GM19468 (cell line): ENCODE results near the gene LDHD.
A peak's percentile ranks its signal among the peaks of the same experiment; 100 is the strongest.

Experiments
- ATAC-seq: cut with Tn5 transposase; IDR thresholded peaks from one replicate; pipeline ENCODE4 v1.9.1; 2021; ENCODE audit warnings: mild to moderate bottlenecking, moderate library complexity, moderate number of reproducible peaks; ENCODE audit not compliant: unreplicated experiment; ENCODE audit errors: extremely low read depth

Gene LDHD

DNA sequence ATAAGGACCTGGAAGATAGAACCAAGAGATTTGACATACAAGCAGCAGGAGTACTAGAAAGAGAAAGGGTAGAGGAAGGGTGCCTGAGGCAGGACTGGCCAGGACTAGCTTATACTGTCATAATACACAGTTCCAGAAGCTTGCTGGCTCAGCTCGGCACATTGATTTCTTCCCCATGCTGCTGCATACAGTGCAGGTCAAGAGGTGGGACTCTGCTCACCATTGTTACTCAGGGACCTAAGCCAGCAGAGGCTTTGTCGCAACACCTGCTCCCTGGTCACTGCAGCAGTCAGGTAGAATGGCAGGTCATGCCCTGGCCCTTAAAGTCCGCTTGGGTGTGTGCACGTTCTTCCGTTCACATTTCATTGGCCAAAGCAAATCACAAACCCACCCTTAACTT, 32.8 kb downstream of the LDHD start:
- no peak for ATAC-seq

DNA sequence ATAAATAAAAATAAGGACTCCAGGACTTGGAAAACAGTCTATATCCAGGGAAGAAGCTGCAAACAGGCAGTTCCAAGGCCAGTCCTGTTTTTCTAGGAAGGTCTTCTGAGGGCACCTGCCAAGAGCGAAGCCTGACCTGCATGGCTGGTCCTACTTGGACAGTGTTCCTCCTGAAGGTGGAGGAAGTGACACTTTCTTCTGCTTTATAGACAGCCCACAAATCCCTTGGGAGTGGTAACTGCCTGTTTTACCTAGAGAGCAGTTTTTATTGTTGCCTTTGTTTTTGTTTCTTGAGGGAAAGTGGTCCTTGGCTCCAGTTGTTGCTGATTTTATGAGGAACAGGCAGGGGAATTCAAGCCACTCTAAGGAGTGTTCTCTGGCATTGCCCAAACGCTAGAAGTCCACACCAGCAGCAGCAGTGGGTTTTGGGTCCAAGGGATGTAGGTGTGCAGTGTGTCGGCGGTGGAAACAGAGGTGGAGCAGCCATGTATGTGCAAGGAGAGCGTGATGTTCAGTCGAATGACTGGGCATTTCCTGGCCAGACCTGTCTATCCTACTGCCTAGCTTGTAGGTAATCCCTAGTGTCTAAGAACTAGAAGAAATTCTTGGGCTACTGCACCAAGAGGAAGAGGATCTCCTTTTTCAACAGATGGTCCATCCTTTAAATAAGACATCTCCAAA, 35.3 kb downstream of the LDHD start:
- ATAC-seq: no peak

- ATAC-seq: no peak
Observed at GRCh38 chr16:75080205-75081029, 36.2 kb downstream of the LDHD start.

DNA sequence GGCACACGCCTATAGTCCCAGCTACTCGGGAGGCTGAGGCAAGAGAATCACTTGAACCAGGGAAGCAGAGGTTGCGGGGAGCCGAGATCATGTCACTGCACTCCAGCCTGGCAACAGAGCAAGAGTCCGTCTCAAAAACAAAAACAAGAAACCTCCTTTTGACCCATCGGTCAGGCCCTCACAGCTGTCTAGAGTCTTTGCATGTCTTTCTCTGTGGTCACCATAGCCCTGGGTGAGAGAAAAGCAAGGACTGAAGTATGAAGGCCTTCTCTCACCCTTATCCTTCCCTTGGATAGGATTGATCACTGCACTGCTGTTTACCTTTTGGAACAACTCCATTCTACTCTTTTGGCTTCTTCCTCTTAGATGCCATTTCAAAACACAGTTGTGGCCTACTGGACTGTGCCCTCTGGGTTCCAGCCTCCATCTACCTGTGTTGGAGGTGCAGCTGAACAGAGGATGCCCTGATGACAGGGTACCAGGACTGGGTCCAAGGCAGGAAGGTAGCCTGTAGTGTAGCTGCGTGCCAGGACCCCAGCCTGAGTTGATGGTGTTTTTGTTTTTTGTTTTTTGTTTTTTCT, 37.1 kb downstream of the LDHD start:
- no peak for ATAC-seq

DNA sequence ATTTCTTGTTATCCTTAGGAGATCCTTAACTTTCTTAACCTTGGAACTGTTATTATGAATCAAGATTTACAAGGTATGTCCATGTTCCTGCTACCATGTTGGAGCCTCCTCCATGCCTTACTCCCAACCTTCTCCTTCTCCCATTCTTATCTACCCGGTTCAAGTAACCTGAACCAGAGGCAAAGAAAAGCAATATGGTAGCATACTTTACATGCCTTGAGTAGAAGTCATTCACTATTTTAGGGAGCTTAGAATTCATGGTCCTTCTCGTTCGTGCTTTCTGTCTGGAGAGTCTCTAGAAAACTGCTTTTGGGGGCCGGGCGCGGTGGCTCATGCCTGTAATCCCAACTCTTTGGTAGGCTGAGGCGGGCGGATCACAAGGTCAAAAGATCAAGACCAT, 37.7 kb downstream of the LDHD start:
- ATAC-seq: no peak

- ATAC-seq: no peak
Observed at GRCh38 chr16:75075688-75076268, 40.8 kb downstream of the LDHD start.

GRCh38 chr16:75074920-75075687, 41.5 kb downstream of the LDHD start:
- peak; percentile 92 for ATAC-seq

DNA sequence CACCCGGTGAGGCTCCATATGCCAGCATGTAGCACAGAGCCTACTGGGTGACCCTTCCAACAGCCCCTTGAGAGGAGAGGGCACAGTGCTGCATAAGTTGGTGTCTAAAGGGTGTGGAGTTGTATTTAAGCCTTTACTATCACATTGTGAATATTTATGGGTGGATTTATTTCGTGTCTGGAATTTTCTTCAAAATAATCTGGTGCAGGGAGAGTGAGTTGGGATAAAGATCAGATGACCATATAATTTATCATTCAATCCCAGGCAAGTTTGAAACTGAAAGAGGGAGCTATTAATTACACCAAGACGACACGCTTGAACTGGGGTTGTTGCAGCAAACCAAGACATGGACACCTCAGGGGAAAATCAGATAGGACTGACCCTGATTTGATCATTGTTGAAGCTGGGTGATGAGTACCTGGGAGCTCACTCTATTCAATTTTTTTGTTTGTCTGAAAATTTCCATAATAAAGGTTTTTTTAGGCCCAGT, 42.2 kb downstream of the LDHD start:
- ATAC-seq: no peak

- ATAC-seq: no peak
Observed at GRCh38 chr16:75073545-75074303, 42.9 kb downstream of the LDHD start.

DNA sequence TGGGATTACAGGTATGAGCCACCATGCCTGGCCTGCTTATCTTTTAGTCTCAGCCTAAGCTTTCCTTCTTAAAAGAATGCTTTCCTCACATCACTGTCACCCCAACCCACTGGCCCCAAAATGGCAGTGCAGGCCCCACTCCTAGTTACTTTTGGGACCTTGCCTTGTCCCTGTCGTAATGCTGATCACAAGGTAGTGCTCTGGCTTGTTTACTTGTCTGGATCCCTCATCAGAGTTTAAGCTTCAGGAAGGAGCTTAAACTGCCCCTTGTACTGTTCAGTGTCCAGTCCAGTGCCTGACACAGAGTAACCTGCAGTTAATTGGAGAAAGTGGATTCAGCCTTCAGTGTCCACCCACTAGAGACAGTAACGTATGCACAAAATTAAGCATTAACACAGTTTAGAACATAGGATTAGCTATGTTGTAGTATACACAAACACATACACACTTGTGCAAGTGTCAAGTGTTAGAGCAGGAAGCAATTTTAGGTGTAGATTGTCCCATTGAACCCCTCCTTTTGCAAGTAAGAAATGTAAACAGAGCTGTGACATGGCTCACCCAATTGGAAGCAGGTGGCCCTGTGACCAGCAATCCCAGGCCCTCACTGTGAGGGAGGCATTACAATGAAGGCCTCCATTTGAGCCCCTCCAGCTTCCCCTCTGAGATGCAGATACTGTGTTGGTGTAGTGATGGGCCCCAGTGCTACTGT, 44.2 kb downstream of the LDHD start:
- ATAC-seq: no peak

DNA sequence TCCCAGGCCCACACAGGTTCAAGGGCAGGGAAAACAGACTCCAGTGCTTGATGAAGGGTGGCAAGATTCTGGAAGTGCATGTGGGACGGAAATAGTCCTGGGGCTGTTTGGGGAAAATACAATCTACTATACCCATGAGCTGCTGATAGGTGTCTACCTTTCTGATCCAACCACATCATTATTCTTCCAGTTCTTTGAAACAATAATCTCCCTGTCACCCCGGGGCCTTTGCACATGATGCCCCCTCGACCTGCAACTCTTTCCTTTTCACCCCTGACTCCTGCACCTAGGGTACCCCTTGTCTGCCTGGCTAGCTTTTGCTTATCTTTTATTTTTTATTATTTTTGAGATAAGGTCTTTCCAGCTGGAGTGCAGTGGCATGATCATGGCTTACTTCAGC, 45.0 kb downstream of the LDHD start:
- no peak for ATAC-seq

DNA sequence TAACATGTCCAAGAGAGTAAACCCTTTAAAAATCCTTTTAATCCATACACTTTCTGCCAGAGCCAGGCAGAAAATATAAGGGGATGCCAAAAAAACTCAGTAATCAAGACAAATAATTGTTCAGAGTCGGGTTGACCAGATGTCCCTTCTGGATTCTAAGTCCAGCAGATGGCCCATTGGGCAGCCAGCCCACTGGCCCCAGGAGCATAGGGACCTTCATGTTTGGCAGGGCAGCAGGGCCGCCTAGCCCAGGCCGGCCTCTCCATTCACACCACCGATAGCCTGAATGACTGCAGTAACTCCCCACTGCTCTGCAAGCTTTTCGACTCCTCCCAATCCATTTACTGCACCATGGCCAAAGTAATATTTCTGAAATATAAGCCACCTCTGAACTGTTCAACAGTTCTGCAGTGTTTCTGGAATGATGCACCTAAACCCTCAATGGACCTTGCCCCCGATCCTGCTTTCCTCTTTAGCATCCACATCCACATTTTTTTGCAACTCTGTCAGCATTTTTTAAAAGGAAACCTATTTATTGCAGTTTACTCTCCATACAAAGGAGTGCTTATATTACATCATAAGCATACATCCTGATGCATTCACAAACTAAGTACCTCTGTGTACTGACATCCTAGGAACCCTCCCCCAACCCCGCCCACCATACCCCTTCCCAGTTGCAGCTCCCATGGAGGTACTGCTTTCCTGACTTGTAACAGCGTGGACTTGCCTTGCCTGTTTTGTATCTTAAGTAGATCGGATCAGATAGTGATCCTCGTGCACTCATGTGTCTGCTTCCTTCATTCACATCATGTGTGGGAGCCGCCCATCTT, 46.4 kb downstream of the LDHD start:
- ATAC-seq: no peak

GRCh38 chr16:75068085-75069031, 48.2 kb downstream of the LDHD start:
- no peak for ATAC-seq

DNA sequence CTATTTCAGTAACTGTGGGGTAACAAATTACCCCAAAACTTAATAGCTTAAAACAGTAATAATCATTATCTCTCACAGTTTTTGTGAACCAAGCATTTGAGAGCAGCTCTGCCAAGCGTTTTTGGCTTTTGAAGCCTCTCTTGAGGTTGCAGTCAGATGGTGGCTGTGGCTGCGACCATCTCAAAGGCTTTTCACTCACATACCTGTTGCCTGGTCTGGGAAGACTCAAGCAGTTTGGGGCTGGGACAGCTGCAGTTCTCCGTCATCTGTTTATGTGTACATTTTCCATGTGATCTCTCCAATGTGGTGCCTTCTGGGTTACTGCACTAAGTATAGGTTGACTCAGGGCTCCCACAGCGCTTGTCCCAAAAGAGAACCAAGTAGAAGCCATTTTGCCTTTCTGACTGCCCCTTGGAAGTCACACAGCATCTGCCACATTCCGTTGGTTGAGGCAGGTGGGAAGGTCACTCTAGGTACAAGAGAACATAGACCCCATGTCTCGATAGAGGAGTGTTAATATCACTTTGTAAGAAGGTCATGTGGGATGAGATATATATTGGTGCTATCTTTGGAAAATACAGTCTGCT, 49.6 kb downstream of the LDHD start:
- no peak for ATAC-seq

DNA sequence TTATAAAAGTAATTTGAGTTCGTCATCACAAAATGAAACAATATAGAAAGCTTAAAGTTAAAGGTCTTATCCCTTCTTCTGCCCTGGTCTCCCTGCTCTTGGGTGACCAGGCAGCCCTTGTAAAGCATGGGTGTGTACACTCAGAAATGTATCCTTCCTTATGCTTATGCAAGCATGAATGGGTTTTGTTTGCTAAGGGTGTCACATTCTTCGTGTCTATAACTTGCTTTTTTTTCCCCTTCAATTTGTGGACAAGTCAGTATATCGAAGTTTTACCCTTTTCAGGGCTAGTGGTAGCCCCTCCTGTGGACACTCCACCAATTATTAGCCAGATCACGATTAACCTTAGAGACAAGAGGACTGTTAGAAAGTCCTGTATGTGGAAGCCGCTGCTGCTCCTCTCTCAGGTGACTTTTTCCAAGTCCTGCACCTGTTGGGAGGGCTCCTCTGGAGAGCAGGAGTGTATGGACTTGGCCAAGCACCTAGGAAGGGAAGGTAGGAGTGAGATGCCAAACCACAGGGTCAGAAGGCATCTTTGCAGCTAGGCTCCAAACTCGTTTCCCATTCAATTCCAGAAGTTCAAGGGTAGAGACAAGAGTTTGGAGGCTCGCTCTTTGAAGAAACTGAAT, 50.9 kb downstream of the LDHD start:
- no peak for ATAC-seq

DNA sequence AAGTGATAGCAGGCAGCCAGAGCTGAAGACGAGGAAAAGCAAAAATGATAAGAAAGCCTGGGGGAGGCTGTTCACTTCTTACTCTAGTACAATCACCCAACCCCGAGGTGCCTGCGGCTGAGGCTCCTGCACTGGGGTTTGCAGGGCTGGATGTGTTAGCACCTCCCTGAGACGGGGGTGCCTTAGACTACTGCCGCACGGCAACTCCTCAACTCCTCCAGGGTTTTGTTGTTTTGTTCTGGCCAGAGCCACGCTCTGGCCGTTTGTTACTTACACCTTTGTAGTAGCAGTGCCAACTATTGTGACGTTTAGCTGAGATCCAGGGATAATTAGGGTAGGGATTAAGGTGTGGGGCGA, 51.5 kb downstream of the LDHD start:
- ATAC-seq: no peak
